ENCODE measurements around the gene TMX2. TPM values are rescaled to one million over a fixed set of nuclear protein-coding genes. Genes with fewer than 3 reads are reported as not detected.

The TMX2 gene
- total RNA-seq, 5 donors from 2014 or later (not counting 1 experiment from before 2014, with no cell fraction given): 34.5 to 55.9 (median 51.2) TPM

DNA sequence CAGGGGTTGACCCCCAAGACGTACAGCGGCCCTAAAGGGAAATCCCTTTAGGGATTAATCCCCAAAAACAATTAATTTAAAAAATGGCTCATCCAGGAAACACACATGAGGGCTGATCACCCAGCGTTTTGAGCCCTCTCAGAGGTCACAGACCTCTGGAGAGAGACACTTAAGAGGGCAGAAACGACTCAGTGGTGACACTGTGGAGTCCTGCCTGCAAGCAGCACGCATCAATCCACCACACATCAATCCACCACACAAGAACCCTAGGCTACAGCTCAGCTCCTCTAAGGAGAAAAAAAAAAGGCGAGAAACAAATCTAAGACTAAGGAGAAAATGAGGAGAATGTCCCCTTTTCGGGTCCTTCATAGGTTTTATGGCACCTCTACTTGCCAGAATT is 16.4 kb downstream of the TMX2 start:
- DNase-seq: no peak
- Histone ChIP-seq H3K27ac (ENCODE audit: low read length) (no peak overlapping the region), H3K27me3 (replicated peaks in 1 of 2; ENCODE audit: control insufficient read depth in 2 of 2, extremely low read depth in 1 of 2, insufficient read depth in 2 of 2, low read length in 1 of 2) (no peaks in the 10 kb centered on the region), H3K36me3 (ENCODE audit: control insufficient read depth in 2 of 2, extremely low read depth in 1 of 2, insufficient read depth in 1 of 2, low read length in 1 of 2) (no peaks in the 10 kb centered on the region), H3K9me3 (no peaks in the 10 kb centered on the region), H3K4me3 (ENCODE audit: control insufficient read depth in 1 of 2, extremely low read depth in 1 of 2, low read length in 1 of 2) (no peak overlapping the region), H3K4me1 (ENCODE audit: control insufficient read depth in 1 of 2, extremely low read depth in 1 of 2, insufficient read depth in 2 of 2, low read length in 2 of 2) (no peaks in the 10 kb centered on the region)
- Mint-ChIP-seq H3K4me3 (no peak overlapping the region), H3K27me3 (no peaks in the 10 kb centered on the region), H3K9me3 (no peaks in the 10 kb centered on the region), H3K27ac (peak overlapping the region in 1 of 2 donors; percentile 44), H3K36me3 (no peaks in the 10 kb centered on the region), H3K4me1 (peaks cover 11 to 19% (median 12%) of the 10 kb centered on the region in 3 donors)
- CTCF ChIA-PET: interaction anchor here in 1 of 2 donors (1.5 kb wide), 2 partner anchors 14 to 84 kb away, joined by 3 to 4 read pairs; no protein-coding TSS in a partner anchor
- ATAC-seq (replicated peaks in 1 of 4): no peak
- 67% methylated on average over 1 of the region's 7 CpGs for WGBS (ENCODE audit: insufficient coverage)
- POLR2A ChIA-PET: interaction anchor here in 1 of 2 donors (0.6 kb wide), 1 partner anchor 799 kb away, joined by 3 read pairs; no protein-coding TSS in a partner anchor

DNA sequence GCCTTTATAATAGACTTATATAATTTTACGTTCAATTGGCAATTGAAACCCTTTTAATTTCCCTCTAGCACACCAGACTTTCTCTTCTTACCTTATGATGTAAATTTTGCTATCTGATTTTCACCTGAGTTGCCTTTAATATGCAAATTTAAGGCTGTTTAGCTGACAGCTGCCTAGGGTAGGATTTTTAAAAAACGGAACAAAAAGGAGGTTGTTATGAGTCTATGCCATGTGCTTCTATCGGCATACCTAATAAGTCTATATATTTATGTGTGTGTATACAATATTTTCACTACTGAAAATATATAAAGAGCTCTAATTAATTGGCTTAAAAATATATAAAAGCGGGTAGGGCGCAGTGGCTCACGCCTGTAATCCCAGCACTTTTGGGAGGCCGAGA is 17.1 kb downstream of the TMX2 start:
- H3K27ac Mint-ChIP-seq: no peak overlapping the region
- CTCF ChIA-PET: interaction anchor here in 1 of 2 donors (0.7 to 1.5 kb wide), 2 partner anchors 85 to 1059 kb away, joined by 3 read pairs; no protein-coding TSS in a partner anchor

DNA sequence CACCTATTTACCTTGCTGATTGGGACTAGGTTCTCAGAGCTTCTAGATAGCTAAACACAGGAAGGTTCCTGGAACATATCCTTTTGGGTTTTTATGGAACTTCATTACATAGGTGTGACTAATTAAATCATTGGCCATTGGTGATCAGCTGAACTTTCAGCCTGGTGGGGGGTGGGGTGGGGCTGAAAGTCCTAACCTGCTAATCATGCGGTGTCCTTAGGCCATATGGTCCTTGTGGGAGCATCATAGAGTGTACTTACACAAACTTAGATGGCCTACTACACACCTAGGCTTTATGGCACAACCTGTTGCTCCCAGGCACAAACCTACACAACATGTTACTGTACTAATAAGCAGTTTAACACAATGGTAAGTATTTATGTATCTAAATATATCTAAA is 20.3 kb downstream of the TMX2 start:
- Mint-ChIP-seq H3K27ac (no peak overlapping the region), H3K9me3 (no peaks in the 10 kb centered on the region), H3K4me3 (no peak overlapping the region), H3K36me3 (peaks cover 3% of the 10 kb centered on the region), H3K27me3 (no peaks in the 10 kb centered on the region), H3K4me1 (peaks cover 6 to 16% (median 7%) of the 10 kb centered on the region in 3 donors)
- Histone ChIP-seq H3K9me3 (no peaks in the 10 kb centered on the region), H3K27ac (ENCODE audit: low read length) (no peak overlapping the region), H3K4me1 (ENCODE audit: control insufficient read depth in 1 of 2, extremely low read depth in 1 of 2, insufficient read depth in 2 of 2, low read length in 2 of 2) (no peaks in the 10 kb centered on the region), H3K27me3 (replicated peaks in 1 of 2; ENCODE audit: control insufficient read depth in 2 of 2, extremely low read depth in 1 of 2, insufficient read depth in 2 of 2, low read length in 1 of 2) (no peaks in the 10 kb centered on the region), H3K4me3 (ENCODE audit: control insufficient read depth in 1 of 2, extremely low read depth in 1 of 2, low read length in 1 of 2) (no peak overlapping the region), H3K36me3 (ENCODE audit: control insufficient read depth in 2 of 2, extremely low read depth in 1 of 2, insufficient read depth in 1 of 2, low read length in 1 of 2) (peaks cover 0 to 11% of the 10 kb centered on the region in 2 donors)
- no CpG with 5 or more reads among the region's 1 CpG for WGBS (ENCODE audit: insufficient coverage)
- ChIA-PET CTCF (interaction anchor here (0.6 to 0.9 kb wide), 4 partner anchors 11 to 826 kb away, joined by 3 read pairs; no protein-coding TSS in a partner anchor), POLR2A (interaction anchor here in 1 of 2 donors (0.5 to 0.6 kb wide), 2 partner anchors 9 to 14 kb away, joined by 3 to 6 read pairs; no protein-coding TSS in a partner anchor)
- DNase-seq (no peak), ATAC-seq (replicated peaks in 1 of 4) (no peak)

More for the DNA sequence above, 17.1 kb downstream of the TMX2 start:
- H3K4me3 ChIP-seq (ENCODE audit: control insufficient read depth in 1 of 2, extremely low read depth in 1 of 2, low read length in 1 of 2): no peak overlapping the region
- Mint-ChIP-seq H3K4me1 (peaks cover 11 to 19% (median 12%) of the 10 kb centered on the region in 3 donors), H3K36me3 (no peaks in the 10 kb centered on the region), H3K9me3 (no peaks in the 10 kb centered on the region), H3K27me3 (no peaks in the 10 kb centered on the region), H3K4me3 (no peak overlapping the region)
- no peaks in the 10 kb centered on the region for H3K27me3 ChIP-seq (replicated peaks in 1 of 2; ENCODE audit: control insufficient read depth in 2 of 2, extremely low read depth in 1 of 2, insufficient read depth in 2 of 2, low read length in 1 of 2)
- H3K9me3 ChIP-seq: no peaks in the 10 kb centered on the region
- ATAC-seq (replicated peaks in 1 of 4): no peak
- no peak overlapping the region for H3K27ac ChIP-seq (ENCODE audit: low read length)
- no peak for DNase-seq
- no CpG with 5 or more reads among the region's 7 CpGs for WGBS (ENCODE audit: insufficient coverage)
- H3K36me3 ChIP-seq (ENCODE audit: control insufficient read depth in 2 of 2, extremely low read depth in 1 of 2, insufficient read depth in 1 of 2, low read length in 1 of 2): no peaks in the 10 kb centered on the region
- no peaks in the 10 kb centered on the region for H3K4me1 ChIP-seq (ENCODE audit: control insufficient read depth in 1 of 2, extremely low read depth in 1 of 2, insufficient read depth in 2 of 2, low read length in 2 of 2)
- POLR2A ChIA-PET: no interaction called here

GRCh38 chr11:57735619-57736298 is 23.4 kb downstream of the TMX2 start:
- H3K4me3 ChIP-seq (ENCODE audit: control insufficient read depth in 1 of 2, extremely low read depth in 1 of 2, low read length in 1 of 2): no peak overlapping the region
- H3K4me3 Mint-ChIP-seq: no peak overlapping the region
- no peak for DNase-seq
- H3K4me1 ChIP-seq (ENCODE audit: control insufficient read depth in 1 of 2, extremely low read depth in 1 of 2, insufficient read depth in 2 of 2, low read length in 2 of 2): peaks cover 0 to 3% of the 10 kb centered on the region in 2 experiments
- H3K27me3 Mint-ChIP-seq: no peaks in the 10 kb centered on the region
- peaks cover 2 to 8% (median 6%) of the 10 kb centered on the region in 3 donors for H3K4me1 Mint-ChIP-seq
- H3K27me3 ChIP-seq (replicated peaks in 1 of 2; ENCODE audit: control insufficient read depth in 2 of 2, extremely low read depth in 1 of 2, insufficient read depth in 2 of 2, low read length in 1 of 2): no peaks in the 10 kb centered on the region
- H3K9me3 Mint-ChIP-seq: no peaks in the 10 kb centered on the region
- 88% methylated on average over 2 of the region's 3 CpGs for WGBS (ENCODE audit: insufficient coverage)
- ChIA-PET POLR2A (no interaction called here), CTCF (interaction anchor here in 1 of 2 donors (0.6 kb wide), 1 partner anchor 13 kb away, joined by 3 read pairs; no protein-coding TSS in a partner anchor)
- peak overlapping the region in 1 of 2 donors; percentile 45 for H3K27ac Mint-ChIP-seq
- H3K36me3 Mint-ChIP-seq: peaks cover 17% of the 10 kb centered on the region
- peaks cover 0 to 27% of the 10 kb centered on the region in 2 donors for H3K36me3 ChIP-seq (ENCODE audit: control insufficient read depth in 2 of 2, extremely low read depth in 1 of 2, insufficient read depth in 1 of 2, low read length in 1 of 2)
- no peaks in the 10 kb centered on the region for H3K9me3 ChIP-seq
- H3K27ac ChIP-seq (ENCODE audit: low read length): no peak overlapping the region
- no peak for ATAC-seq (replicated peaks in 1 of 4)

DNA sequence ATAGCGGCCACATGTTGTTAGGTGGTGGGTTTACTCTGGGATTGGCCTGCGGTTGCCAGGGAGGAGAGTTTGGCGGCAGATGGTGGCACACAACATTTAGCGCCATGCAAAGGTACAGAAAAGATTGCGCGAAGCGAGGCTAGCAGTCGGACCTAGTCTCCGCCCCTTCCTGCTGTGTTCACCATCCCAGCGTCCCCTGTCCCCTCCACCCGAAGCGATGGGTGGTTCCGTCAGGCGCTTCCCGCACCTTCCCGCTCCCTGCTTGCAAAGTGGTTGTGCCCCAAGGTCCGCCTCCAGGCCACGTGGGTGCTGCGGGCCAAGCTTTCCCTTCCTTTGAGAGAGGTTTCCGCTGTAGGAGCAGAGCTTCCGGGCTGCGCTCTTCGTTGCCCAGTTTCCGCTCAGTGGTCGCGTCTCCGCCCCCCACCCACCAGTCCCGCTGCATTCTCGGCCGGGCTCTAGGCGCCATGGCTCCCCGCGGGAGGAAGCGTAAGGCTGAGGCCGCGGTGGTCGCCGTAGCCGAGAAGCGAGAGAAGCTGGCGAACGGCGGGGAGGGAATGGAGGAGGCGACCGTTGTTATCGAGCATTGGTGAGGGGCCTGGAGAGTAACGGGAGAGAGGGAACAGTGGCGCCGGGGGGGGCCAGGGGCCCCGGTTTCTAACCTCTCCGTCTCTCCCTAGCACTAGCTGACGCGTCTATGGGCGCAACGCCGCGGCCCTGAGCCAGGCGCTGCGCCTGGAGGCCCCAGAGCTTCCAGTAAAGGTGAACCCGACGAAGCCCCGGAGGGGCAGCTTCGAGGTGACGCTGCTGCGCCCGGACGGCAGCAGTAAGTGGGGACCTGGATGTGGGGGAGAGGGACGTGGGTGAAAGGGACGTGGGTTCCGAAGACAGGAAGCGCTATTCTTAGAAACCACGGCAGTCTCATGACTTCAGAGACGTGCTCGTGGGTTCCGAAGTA is 29.0 kb downstream of the TMX2 start, which contains the start of gene SELENOH:
Gene SELENOH (plus strand): TSS at position 360 of the 955 bp plus-strand sequence. CDS start 105 bp downstream, at position 465.
- H3K4me3 Mint-ChIP-seq: peak within 1 kb of the TSS; percentile 93 to 99 (median 96)
- ATAC-seq (replicated peaks in 1 of 4) (peak; percentile 83 to 88 (median 86)), DNase-seq (peak; percentile 84 to 94 (median 88))
- ChIA-PET POLR2A (interaction anchor here (0.5 to 1.7 kb wide), 9 partner anchors 10 to 322 kb away, joined by 3 to 6 read pairs (median 4); partner anchors contain the start of genes MED19 (in 1 of the 2) and TMX2 (in 1 of the 2)), CTCF (interaction anchor here (0.5 to 2.3 kb wide), 6 partner anchors 27 to 827 kb away, joined by 3 to 22 read pairs (median 4); partner anchors contain the start of gene ZDHHC5 (in 1 of the 2))
- H3K27ac Mint-ChIP-seq: peak within 1 kb of the TSS; percentile 97 to 99
- Histone ChIP-seq H3K4me1 (ENCODE audit: control insufficient read depth in 1 of 2, extremely low read depth in 1 of 2, insufficient read depth in 2 of 2, low read length in 2 of 2) (peaks cover 9 to 28% of the 10 kb centered on the region in 2 experiments), H3K4me3 (ENCODE audit: control insufficient read depth in 1 of 2, extremely low read depth in 1 of 2, low read length in 1 of 2) (peak within 1 kb of the TSS; percentile 73 to 74), H3K27me3 (replicated peaks in 1 of 2; ENCODE audit: control insufficient read depth in 2 of 2, extremely low read depth in 1 of 2, insufficient read depth in 2 of 2, low read length in 1 of 2) (no peaks in the 10 kb centered on the region), H3K36me3 (ENCODE audit: control insufficient read depth in 2 of 2, extremely low read depth in 1 of 2, insufficient read depth in 1 of 2, low read length in 1 of 2) (peaks cover 15 to 56% of the 10 kb centered on the region in 2 donors), H3K9me3 (no peaks in the 10 kb centered on the region), H3K27ac (ENCODE audit: low read length) (peak within 1 kb of the TSS; percentile 86)
- under 1% methylated on average over 66 of the region's 75 CpGs for WGBS (ENCODE audit: insufficient coverage)
- H3K4me1 Mint-ChIP-seq: peaks cover 40 to 43% (median 42%) of the 10 kb centered on the region in 3 donors
- H3K9me3 Mint-ChIP-seq: no peaks in the 10 kb centered on the region
- H3K27me3 Mint-ChIP-seq: no peaks in the 10 kb centered on the region
- peaks cover 42% of the 10 kb centered on the region for H3K36me3 Mint-ChIP-seq
